ENCODE results near the gene FAM162A. TPM values are rescaled to one million over a fixed set of nuclear protein-coding genes. Genes with fewer than 3 reads are reported as not detected.

The FAM162A gene
- total and polyA plus RNA-seq, 5 donors from 2014 or later: 23.5 to 126 (median 105) TPM

GRCh38 chr3:122451371-122451770 lies 67.4 kb downstream of the FAM162A start:
- ATAC-seq (ENCODE audit: low read depth in 2 of 2) (no peak), DNase-seq (no peak)
- Histone ChIP-seq H3K36me3 (ENCODE audit: control insufficient read depth, insufficient read depth, low read length) (peaks cover 53% of the 10 kb centered on the region), H3K27ac (ENCODE audit: insufficient read depth, low read length, poor library complexity, severe bottlenecking) (no peak overlapping the region), H3K4me1 (ENCODE audit: control insufficient read depth, insufficient read depth, low read length, poor library complexity, severe bottlenecking) (no peaks in the 10 kb centered on the region), H3K9me3 (ENCODE audit: control insufficient read depth in 2 of 2, low read length in 2 of 2) (no peaks in the 10 kb centered on the region), H3K4me3 (ENCODE audit: low read depth, low read length) (no peak overlapping the region), H3K27me3 (ENCODE audit: control insufficient read depth, insufficient read depth, low read length) (no peaks in the 10 kb centered on the region)
- Mint-ChIP-seq H3K4me1 (peaks cover 3 to 21% (median 8%) of the 10 kb centered on the region in 4 donors), H3K9me3 (peaks cover 0 to 5% (median 2%) of the 10 kb centered on the region in 7 donors), H3K27ac (no peak overlapping the region), H3K36me3 (peaks cover 59% of the 10 kb centered on the region), H3K4me3 (no peak overlapping the region), H3K27me3 (no peaks in the 10 kb centered on the region)

DNA sequence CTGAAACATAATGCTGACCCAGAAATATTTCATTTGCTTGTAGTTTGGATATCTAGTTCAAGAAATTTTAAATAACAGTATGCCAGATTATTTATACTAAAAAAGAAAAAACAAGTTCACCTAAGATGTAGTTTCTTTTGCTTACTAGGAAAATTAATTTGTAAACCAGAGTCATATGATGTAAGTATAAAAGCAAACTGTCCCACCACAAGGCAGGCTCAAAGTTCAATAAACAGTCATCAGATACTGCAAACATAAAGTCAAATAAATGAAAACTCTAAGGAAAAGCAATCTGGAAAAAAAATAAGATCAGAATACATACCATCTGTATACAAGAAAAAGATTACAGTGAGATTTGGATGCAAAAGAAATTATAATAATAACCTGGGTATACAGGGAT lies 72.1 kb downstream of the FAM162A start:
- Histone ChIP-seq H3K9me3 (ENCODE audit: control insufficient read depth in 2 of 2, low read length in 2 of 2) (no peaks in the 10 kb centered on the region), H3K4me3 (ENCODE audit: low read depth, low read length) (no peak overlapping the region), H3K4me1 (ENCODE audit: control insufficient read depth, insufficient read depth, low read length, poor library complexity, severe bottlenecking) (no peaks in the 10 kb centered on the region), H3K27me3 (ENCODE audit: control insufficient read depth, insufficient read depth, low read length) (no peaks in the 10 kb centered on the region), H3K36me3 (ENCODE audit: control insufficient read depth, insufficient read depth, low read length) (peaks cover 67% of the 10 kb centered on the region), H3K27ac (ENCODE audit: insufficient read depth, low read length, poor library complexity, severe bottlenecking) (no peak overlapping the region)
- no peaks in the 10 kb centered on the region for H3K27me3 Mint-ChIP-seq
- no peaks in the 10 kb centered on the region for H3K9me3 Mint-ChIP-seq
- H3K36me3 Mint-ChIP-seq: peaks cover 35% of the 10 kb centered on the region
- no peak for ATAC-seq (ENCODE audit: low read depth in 2 of 2)
- H3K4me1 Mint-ChIP-seq: peaks cover 0 to 18% (median 3%) of the 10 kb centered on the region in 4 donors
- no peak overlapping the region for H3K4me3 Mint-ChIP-seq
- no peak for DNase-seq
- no peak overlapping the region for H3K27ac Mint-ChIP-seq

DNA sequence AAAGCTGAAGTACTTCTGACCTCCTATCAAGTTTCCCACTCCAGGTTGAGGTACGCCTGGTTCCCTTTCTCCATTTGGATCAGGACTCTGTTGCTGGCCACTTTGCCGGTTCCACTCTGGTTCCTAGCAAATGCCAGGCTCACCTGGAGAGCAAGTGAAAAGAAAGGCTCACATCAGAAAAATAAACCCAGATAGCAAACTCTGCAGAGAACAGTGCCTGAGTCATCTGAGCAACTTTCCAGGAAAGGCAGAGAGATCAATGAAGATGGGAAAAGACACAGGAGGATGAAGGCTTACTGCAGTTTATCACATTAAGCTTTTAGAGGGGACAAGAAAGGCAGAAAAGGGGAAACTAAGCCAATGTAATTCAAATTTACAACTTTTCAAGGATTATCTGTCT lies 73.7 kb downstream of the FAM162A start:
- H3K4me3 Mint-ChIP-seq: no peak overlapping the region
- H3K4me1 Mint-ChIP-seq: peaks cover 0 to 24% (median 7%) of the 10 kb centered on the region in 4 donors
- no peaks in the 10 kb centered on the region for H3K27me3 ChIP-seq (ENCODE audit: control insufficient read depth, insufficient read depth, low read length)
- H3K9me3 Mint-ChIP-seq: no peaks in the 10 kb centered on the region
- H3K36me3 Mint-ChIP-seq: peaks cover 38% of the 10 kb centered on the region
- peaks cover 67% of the 10 kb centered on the region for H3K36me3 ChIP-seq (ENCODE audit: control insufficient read depth, insufficient read depth, low read length)
- H3K9me3 ChIP-seq (ENCODE audit: control insufficient read depth in 2 of 2, low read length in 2 of 2): no peaks in the 10 kb centered on the region
- H3K27ac ChIP-seq (ENCODE audit: insufficient read depth, low read length, poor library complexity, severe bottlenecking): no peak overlapping the region
- no peak overlapping the region for H3K4me3 ChIP-seq (ENCODE audit: low read depth, low read length)
- DNase-seq (no peak), ATAC-seq (ENCODE audit: low read depth in 2 of 2) (no peak)
- H3K4me1 ChIP-seq (ENCODE audit: control insufficient read depth, insufficient read depth, low read length, poor library complexity, severe bottlenecking): no peaks in the 10 kb centered on the region
- peak overlapping the region in 1 of 3 donors; percentile 56 for H3K27ac Mint-ChIP-seq
- no peaks in the 10 kb centered on the region for H3K27me3 Mint-ChIP-seq

DNA sequence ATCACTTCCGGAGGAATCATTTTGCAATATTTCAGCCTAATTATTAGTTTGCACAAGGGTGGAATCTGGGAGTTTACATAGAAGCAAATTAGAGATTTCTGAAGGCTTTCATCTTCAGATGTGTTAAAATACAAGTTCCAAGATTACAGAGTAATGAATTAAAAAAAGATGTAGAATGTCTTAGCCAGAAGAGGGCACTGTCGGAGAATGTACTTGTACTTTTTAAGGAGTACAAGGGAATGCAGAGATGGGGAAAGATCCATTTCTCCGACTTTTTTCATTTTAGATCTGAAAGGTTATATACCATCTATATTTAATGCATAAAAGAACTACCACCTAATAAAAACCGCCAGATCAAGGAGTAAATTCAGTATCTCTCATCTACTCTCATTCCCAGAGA lies 75.0 kb downstream of the FAM162A start:
- no peaks in the 10 kb centered on the region for H3K27me3 Mint-ChIP-seq
- Histone ChIP-seq H3K4me1 (ENCODE audit: control insufficient read depth, insufficient read depth, low read length, poor library complexity, severe bottlenecking) (no peaks in the 10 kb centered on the region), H3K4me3 (ENCODE audit: low read depth, low read length) (no peak overlapping the region), H3K36me3 (ENCODE audit: control insufficient read depth, insufficient read depth, low read length) (peaks cover 66% of the 10 kb centered on the region), H3K9me3 (ENCODE audit: control insufficient read depth in 2 of 2, low read length in 2 of 2) (no peaks in the 10 kb centered on the region), H3K27me3 (ENCODE audit: control insufficient read depth, insufficient read depth, low read length) (no peaks in the 10 kb centered on the region), H3K27ac (ENCODE audit: insufficient read depth, low read length, poor library complexity, severe bottlenecking) (no peak overlapping the region)
- H3K36me3 Mint-ChIP-seq: peaks cover 45% of the 10 kb centered on the region
- H3K27ac Mint-ChIP-seq: no peak overlapping the region
- DNase-seq (peak in 1 of 3 donors; percentile 21), ATAC-seq (ENCODE audit: low read depth in 2 of 2) (no peak)
- H3K4me3 Mint-ChIP-seq: no peak overlapping the region
- peaks cover 2 to 24% (median 8%) of the 10 kb centered on the region in 4 donors for H3K4me1 Mint-ChIP-seq
- no peaks in the 10 kb centered on the region for H3K9me3 Mint-ChIP-seq

DNA sequence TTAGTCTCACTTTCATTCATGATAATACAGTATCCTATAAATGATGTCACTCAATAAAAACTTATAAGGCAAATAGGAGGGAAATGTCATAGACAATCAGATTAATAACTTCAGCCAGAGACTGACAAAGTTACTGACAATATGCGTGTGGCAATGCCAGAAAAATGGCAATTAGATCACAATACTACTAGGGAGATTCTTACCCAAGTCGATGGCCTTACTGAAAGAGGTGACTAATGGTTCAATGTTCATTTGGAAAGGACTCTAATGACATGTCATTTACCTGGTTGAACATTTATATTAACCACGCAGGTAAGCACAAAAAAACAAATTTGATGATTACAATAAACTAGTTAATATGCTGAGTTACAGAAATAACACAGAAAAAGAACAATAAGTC lies 77.8 kb downstream of the FAM162A start:
- Histone ChIP-seq H3K4me1 (ENCODE audit: control insufficient read depth, insufficient read depth, low read length, poor library complexity, severe bottlenecking) (no peaks in the 10 kb centered on the region), H3K27ac (ENCODE audit: insufficient read depth, low read length, poor library complexity, severe bottlenecking) (no peak overlapping the region), H3K9me3 (ENCODE audit: control insufficient read depth in 2 of 2, low read length in 2 of 2) (no peaks in the 10 kb centered on the region), H3K36me3 (ENCODE audit: control insufficient read depth, insufficient read depth, low read length) (peaks cover 76% of the 10 kb centered on the region), H3K4me3 (ENCODE audit: low read depth, low read length) (no peak overlapping the region), H3K27me3 (ENCODE audit: control insufficient read depth, insufficient read depth, low read length) (no peaks in the 10 kb centered on the region)
- H3K27ac Mint-ChIP-seq: peak overlapping the region in 1 of 3 donors; percentile 28
- ATAC-seq (ENCODE audit: low read depth in 2 of 2): no peak
- H3K27me3 Mint-ChIP-seq: no peaks in the 10 kb centered on the region
- DNase-seq: no peak
- H3K9me3 Mint-ChIP-seq: no peaks in the 10 kb centered on the region
- H3K36me3 Mint-ChIP-seq: peaks cover 34% of the 10 kb centered on the region
- H3K4me1 Mint-ChIP-seq: peaks cover 2 to 16% (median 8%) of the 10 kb centered on the region in 4 donors
- H3K4me3 Mint-ChIP-seq: no peak overlapping the region

Other genes starting within 250 kb of the FAM162A start
- not detected for gene CASR, start 200.5 kb upstream of the FAM162A start, total RNA-seq
- under 1 TPM in 2 of 4 donors, not detected in 2; 0.16 to 0.45 TPM for gene CASR, start 200.5 kb upstream of the FAM162A start, polyA plus RNA-seq
- not detected for gene CSTA, start 58.9 kb upstream of the FAM162A start, total RNA-seq
- 1 to 10 TPM in 1 of 4 donors, not detected in 3; 1.1 TPM for gene CSTA, start 58.9 kb upstream of the FAM162A start, polyA plus RNA-seq
- 14.1 TPM for gene MIX23, start 951 bp upstream of the FAM162A start, total RNA-seq
- 10 to 100 TPM; 16.8 to 33.1 (median 24.8) TPM for gene MIX23, start 951 bp upstream of the FAM162A start, polyA plus RNA-seq
- 4.9 TPM for gene WDR5B, start 31.9 kb downstream of the FAM162A start, total RNA-seq
- 1 to 10 TPM; 2.0 to 2.5 (median 2.4) TPM for gene WDR5B, start 31.9 kb downstream of the FAM162A start, polyA plus RNA-seq
- gene KPNA1, start 130.8 kb downstream of the FAM162A start, total RNA-seq: 57.8 TPM
- 10 to 100 TPM; 41.4 to 50.0 (median 43.8) TPM for gene KPNA1, start 130.8 kb downstream of the FAM162A start, polyA plus RNA-seq
- 47.6 TPM for gene PARP9, start 180.1 kb downstream of the FAM162A start, total RNA-seq
- gene PARP9, start 180.1 kb downstream of the FAM162A start, polyA plus RNA-seq: 10 to 100 TPM; 24.2 to 41.9 (median 37.5) TPM
- 48.0 TPM for gene DTX3L, start 180.2 kb downstream of the FAM162A start, total RNA-seq
- gene DTX3L, start 180.2 kb downstream of the FAM162A start, polyA plus RNA-seq: 10 to 100 TPM; 25.9 to 32.8 (median 29.2) TPM
- 87.0 TPM for gene PARP15, start 193.5 kb downstream of the FAM162A start, total RNA-seq
- 10 to 100 TPM in 1 of 4 donors, 1 to 10 TPM in 3; 5.2 to 10.7 (median 7.6) TPM for gene PARP15, start 193.5 kb downstream of the FAM162A start, polyA plus RNA-seq

Data from CD4-positive, CD25-positive, alpha-beta regulatory T cell (primary cell).